MM.1S (cell line): Measurements from ENCODE around the gene PRL.

Experiments
- EZH2 ChIP-seq: fragments of 300-600 bp; sonication (generic); optimal IDR thresholded peaks from 2 replicates; pipeline ENCODE3; 2017; ENCODE audit warnings: low read depth, mild to moderate bottlenecking, antibody characterized with exemption, low read length, mixed read lengths
- EZH2phosphoT487 ChIP-seq: fragments of 300-600 bp; sonication (generic); IDR thresholded peaks from 2 replicates; pipeline ENCODE4 v1.6.1; 2018; ENCODE audit warnings: antibody characterized with exemption, low read length
- TF ChIP-seq, protein P1 (sequence below): fragments of 300-600 bp; sonication (generic); IDR thresholded peaks from 2 replicates; pipeline ENCODE4 v1.5.1; 2016; ENCODE audit warnings: antibody characterized with exemption, low read length, mixed read lengths

DNA sequence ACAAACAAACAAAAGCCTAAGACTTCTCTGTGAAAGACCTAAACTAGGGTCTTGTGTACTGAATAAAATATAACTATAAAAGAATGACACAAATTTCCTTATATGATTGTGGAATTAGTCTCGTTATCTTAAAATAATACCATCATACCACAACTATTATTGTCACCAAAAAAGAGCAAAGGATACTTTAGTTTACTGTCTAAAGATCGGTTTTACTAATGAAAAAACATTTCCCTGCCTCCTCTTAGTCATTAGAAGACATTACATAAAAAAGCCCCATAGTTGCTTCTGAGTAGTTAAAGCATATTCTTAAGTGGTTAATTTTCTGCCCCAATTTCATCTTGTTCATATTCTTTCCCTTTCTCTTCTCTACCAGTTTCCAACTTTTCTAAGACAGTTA, 33.1 kb downstream of the PRL start:
- TF ChIP-seq, protein P1, sequence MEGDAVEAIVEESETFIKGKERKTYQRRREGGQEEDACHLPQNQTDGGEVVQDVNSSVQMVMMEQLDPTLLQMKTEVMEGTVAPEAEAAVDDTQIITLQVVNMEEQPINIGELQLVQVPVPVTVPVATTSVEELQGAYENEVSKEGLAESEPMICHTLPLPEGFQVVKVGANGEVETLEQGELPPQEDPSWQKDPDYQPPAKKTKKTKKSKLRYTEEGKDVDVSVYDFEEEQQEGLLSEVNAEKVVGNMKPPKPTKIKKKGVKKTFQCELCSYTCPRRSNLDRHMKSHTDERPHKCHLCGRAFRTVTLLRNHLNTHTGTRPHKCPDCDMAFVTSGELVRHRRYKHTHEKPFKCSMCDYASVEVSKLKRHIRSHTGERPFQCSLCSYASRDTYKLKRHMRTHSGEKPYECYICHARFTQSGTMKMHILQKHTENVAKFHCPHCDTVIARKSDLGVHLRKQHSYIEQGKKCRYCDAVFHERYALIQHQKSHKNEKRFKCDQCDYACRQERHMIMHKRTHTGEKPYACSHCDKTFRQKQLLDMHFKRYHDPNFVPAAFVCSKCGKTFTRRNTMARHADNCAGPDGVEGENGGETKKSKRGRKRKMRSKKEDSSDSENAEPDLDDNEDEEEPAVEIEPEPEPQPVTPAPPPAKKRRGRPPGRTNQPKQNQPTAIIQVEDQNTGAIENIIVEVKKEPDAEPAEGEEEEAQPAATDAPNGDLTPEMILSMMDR: no peak
- TF ChIP-seq EZH2phosphoT487: no peak
- no peak for TF ChIP-seq EZH2
